Measurements from ENCODE around the gene RELL1.

GRCh38 chr4:37715889-37716402 lies 29.8 kb upstream of the RELL1 start:
- TF ChIP-seq, protein P1, sequence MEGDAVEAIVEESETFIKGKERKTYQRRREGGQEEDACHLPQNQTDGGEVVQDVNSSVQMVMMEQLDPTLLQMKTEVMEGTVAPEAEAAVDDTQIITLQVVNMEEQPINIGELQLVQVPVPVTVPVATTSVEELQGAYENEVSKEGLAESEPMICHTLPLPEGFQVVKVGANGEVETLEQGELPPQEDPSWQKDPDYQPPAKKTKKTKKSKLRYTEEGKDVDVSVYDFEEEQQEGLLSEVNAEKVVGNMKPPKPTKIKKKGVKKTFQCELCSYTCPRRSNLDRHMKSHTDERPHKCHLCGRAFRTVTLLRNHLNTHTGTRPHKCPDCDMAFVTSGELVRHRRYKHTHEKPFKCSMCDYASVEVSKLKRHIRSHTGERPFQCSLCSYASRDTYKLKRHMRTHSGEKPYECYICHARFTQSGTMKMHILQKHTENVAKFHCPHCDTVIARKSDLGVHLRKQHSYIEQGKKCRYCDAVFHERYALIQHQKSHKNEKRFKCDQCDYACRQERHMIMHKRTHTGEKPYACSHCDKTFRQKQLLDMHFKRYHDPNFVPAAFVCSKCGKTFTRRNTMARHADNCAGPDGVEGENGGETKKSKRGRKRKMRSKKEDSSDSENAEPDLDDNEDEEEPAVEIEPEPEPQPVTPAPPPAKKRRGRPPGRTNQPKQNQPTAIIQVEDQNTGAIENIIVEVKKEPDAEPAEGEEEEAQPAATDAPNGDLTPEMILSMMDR (IDR thresholded peaks at IDR 0.05) = no peak
- TF ChIP-seq POLR2A (IDR thresholded peaks at IDR 0.05) = no peak
